ENCODE results near the gene ACAP2. TPM values are rescaled to one million over a fixed set of nuclear protein-coding genes. Genes with fewer than 3 reads are reported as not detected.
A peak's percentile ranks its signal among the peaks of the same experiment; 100 is the strongest.

ACAP2 gene
- total RNA-seq, 1 donor from 2014 or later: 59.4 TPM

DNA sequence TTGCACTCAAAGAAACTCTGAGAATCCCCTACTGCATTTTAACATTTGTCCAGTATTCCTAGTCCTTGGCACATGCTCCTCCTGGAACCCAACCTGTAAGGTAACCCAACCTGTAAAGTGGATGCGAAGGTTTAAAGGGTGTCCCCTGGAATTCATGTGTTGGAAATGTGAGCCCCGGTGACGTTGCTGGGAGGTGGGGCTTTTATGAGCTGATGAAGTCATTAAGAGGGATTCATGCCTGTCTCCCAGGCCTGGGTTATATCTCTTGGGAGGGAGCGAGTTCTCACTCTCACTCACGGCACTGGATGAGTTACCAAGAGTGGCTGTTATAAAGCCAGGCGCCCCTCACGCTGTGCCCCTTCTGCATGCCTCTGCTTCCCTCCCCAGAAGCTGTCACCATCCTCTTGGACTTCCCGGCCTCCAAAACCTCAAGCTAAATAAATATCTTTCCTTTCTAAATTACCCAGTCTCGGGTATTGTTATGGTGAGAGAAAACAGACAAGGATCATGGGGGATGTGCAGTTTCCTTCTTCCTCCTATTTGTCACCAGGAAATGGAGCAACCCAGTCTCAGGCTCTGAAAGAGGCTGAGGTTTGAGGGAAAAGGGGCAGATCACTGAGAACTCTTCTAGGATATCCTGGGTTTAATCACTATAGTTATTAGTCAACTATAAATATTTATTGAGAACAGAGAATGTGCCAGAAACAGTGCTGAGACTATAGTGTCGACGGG, 179.5 kb downstream of the ACAP2 start:
- no peaks in the 10 kb centered on the region for H3K27me3 ChIP-seq
- no peaks in the 10 kb centered on the region for H3K9me3 ChIP-seq
- no peak overlapping the region for H3K4me3 ChIP-seq
- no peak for DNase-seq (ENCODE audit: extremely low spot score in 2 of 2)
- no peaks in the 10 kb centered on the region for H3K36me3 ChIP-seq
- H3K4me1 ChIP-seq: peaks cover 38% of the 10 kb centered on the region
- intact Hi-C loops (cut with DNase I): no loop called here
- TF ChIP-seq, protein P1, sequence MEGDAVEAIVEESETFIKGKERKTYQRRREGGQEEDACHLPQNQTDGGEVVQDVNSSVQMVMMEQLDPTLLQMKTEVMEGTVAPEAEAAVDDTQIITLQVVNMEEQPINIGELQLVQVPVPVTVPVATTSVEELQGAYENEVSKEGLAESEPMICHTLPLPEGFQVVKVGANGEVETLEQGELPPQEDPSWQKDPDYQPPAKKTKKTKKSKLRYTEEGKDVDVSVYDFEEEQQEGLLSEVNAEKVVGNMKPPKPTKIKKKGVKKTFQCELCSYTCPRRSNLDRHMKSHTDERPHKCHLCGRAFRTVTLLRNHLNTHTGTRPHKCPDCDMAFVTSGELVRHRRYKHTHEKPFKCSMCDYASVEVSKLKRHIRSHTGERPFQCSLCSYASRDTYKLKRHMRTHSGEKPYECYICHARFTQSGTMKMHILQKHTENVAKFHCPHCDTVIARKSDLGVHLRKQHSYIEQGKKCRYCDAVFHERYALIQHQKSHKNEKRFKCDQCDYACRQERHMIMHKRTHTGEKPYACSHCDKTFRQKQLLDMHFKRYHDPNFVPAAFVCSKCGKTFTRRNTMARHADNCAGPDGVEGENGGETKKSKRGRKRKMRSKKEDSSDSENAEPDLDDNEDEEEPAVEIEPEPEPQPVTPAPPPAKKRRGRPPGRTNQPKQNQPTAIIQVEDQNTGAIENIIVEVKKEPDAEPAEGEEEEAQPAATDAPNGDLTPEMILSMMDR (IDR thresholded peaks at IDR 0.05): no peak
- no peak overlapping the region for H3K27ac ChIP-seq

DNA sequence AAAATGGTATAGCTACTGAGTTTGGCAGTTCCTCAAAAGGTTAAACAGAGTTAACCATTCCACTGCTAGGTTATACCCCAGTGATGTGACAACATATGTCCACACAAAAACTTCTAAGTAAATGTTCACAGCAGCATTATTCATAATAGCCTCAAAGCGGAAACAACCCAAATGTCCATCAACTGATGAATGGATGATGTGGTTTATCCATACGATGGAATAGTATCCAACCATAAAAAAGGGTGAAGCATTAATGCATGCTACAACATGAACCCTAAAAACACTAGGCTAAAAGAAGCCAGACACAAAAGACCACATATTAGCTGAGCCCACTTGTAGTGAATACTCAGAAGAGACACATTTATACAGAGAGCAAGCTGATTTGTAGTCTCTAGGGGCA, 180.9 kb downstream of the ACAP2 start:
- no peaks in the 10 kb centered on the region for H3K27me3 ChIP-seq
- intact Hi-C loops (cut with DNase I): no loop called here
- no peak overlapping the region for H3K4me3 ChIP-seq
- TF ChIP-seq, protein P1 (IDR thresholded peaks at IDR 0.05): no peak
- no peak for TF ChIP-seq POLR2A (IDR thresholded peaks at IDR 0.05)
- H3K27ac ChIP-seq: no peak overlapping the region
- no peaks in the 10 kb centered on the region for H3K36me3 ChIP-seq
- peaks cover 49% of the 10 kb centered on the region for H3K4me1 ChIP-seq
- no peak for DNase-seq (ENCODE audit: extremely low spot score in 2 of 2)
- H3K9me3 ChIP-seq: no peaks in the 10 kb centered on the region

DNA sequence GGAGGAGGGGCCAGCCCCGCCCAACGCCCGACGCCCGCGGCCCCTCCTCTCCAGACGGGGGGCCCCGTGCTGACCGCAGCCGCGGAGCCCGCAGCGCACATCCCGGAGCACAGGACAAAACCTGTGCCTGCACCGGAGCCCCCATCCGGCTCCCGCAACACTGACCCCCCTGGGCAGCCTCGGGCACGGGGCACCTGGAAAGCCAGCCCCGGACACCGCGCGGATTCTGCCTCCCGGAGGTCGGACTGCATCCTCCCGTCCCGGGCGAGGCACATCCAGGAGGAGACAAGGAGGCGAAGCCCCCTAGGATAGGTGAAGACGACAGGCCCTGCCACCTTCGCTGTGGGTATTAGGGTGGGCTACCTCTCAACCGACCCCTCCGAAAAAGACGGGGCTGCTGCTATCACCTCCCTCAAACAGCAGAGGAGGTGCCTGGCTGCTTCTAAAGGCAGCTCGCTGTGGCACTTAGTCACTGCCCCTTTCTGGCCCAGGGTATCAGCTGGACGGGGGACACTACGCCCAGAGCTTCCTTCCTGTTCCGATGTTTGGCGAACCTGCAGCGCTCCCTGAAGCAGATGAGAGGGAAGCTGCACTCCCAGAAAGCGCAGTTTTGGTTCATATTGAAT, 182.4 kb downstream of the ACAP2 start:
- intact Hi-C loops (cut with DNase I): loop anchor here (1.0 kb wide), 1 partner anchor 575 kb away; the partner anchor contains the start of gene FAM43A
- peak; percentile 92 to 93 for DNase-seq (ENCODE audit: extremely low spot score in 2 of 2)
- Histone ChIP-seq H3K36me3 (no peaks in the 10 kb centered on the region), H3K4me3 (peak overlapping the region; percentile 74 to 81), H3K4me1 (peaks cover 49% of the 10 kb centered on the region), H3K9me3 (no peaks in the 10 kb centered on the region), H3K27ac (peak overlapping the region; percentile 94), H3K27me3 (no peaks in the 10 kb centered on the region)
- TF ChIP-seq POLR2A (IDR thresholded peaks at IDR 0.05) (no peak), POLR2AphosphoS5 (IDR thresholded peaks at IDR 0.05; ENCODE audit: insufficient read depth in 1 of 2, low read depth in 1 of 2) (peak in 1 of 2 donors; percentile 11)
- TF ChIP-seq, protein P1 (IDR thresholded peaks at IDR 0.05): peak in 1 of 3 experiments; percentile 3

DNA sequence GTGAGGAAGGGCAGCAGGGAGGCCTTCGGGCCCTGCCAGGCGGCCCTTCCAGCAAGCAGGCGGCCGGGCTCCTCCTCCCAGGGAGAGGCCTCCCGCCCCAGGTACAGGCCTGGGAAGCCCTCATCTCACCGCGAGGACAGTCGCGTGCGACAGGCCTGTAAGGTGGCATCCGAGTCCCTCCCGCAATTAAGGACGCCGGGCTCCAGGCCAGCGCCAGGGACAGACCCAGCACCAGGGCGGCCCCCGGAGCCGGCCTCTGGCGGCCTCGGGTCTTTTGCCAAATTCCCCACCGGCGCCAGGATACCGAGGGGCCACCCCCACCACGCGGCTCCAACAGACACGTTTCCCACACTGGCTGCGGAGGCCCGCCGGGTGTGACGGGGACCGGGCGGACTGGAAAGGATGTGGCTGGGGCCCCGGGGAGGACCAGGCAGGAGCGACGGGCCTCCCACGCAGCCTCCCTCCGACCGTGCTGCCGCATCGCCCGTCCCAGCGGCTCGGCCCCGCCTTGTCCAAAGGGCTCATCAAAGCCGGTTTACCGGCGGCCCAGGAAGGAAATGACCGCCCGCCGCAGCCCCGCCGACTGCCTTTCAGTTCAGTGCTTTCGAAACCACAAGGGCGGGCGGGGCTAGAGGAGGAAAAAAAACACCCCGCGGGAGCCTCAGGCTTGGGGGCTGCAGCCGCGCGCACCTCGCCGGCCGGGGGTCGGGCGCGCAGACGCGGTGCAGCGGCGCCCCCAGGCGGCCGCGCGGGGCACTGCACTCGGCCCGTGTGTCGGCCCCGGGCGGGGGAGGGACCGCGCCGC, 183.1 kb downstream of the ACAP2 start:
- H3K27me3 ChIP-seq: no peaks in the 10 kb centered on the region
- intact Hi-C loops (cut with DNase I): loop anchor here (1.0 to 10.0 kb wide), 3 partner anchors 55 to 574 kb away; partner anchors contain the start of gene FAM43A
- H3K9me3 ChIP-seq: no peaks in the 10 kb centered on the region
- H3K4me1 ChIP-seq: peaks cover 49% of the 10 kb centered on the region
- no peaks in the 10 kb centered on the region for H3K36me3 ChIP-seq
- peak overlapping the region; percentile 94 for H3K27ac ChIP-seq
- TF ChIP-seq POLR2A (IDR thresholded peaks at IDR 0.05): peak in 1 of 2 donors; percentile 78
- TF ChIP-seq, protein P1 (IDR thresholded peaks at IDR 0.05): peak in 2 of 3 experiments; percentile 8 to 57
- TF ChIP-seq POLR2AphosphoS5 (IDR thresholded peaks at IDR 0.05; ENCODE audit: insufficient read depth in 1 of 2, low read depth in 1 of 2): peak in 1 of 2 donors; percentile 92
- H3K4me3 ChIP-seq: peak overlapping the region; percentile 74 to 81
- DNase-seq (ENCODE audit: extremely low spot score in 2 of 2): peak; percentile 94 to 95

Data from vagina (tissue), 2 donors.